GM12878 (cell line): ENCODE results near the gene CORO1C. TPM values are rescaled to one million over a fixed set of nuclear protein-coding genes. Genes with fewer than 3 reads are reported as not detected.

Source experiments
- ASH2L ChIP-seq: fragments of 300-600, 200-600 bp; sonication (generic); IDR thresholded peaks from 2 replicates; pipeline ENCODE4 v1.6.1; 2017; ENCODE audit warnings: low read depth, mild to moderate bottlenecking, borderline replicate concordance
- BMI1 ChIP-seq: fragments of 450-650 bp; IDR thresholded peaks from 2 replicates; pipeline ENCODE4 v1.6.1; 2016; ENCODE audit warnings: mild to moderate bottlenecking, moderate library complexity, borderline replicate concordance
- CBFB ChIP-seq: IDR thresholded peaks from 2 replicates; pipeline ENCODE4 v1.6.1; 2016; ENCODE audit warnings: antibody characterized with exemption, low read depth
- CBX5 ChIP-seq: sonication (generic); IDR thresholded peaks from 2 replicates; pipeline ENCODE4 v1.6.1; 2016; ENCODE audit warnings: low read depth, moderate library complexity, mild to moderate bottlenecking, inconsistent platforms
- CHD1 ChIP-seq: IDR thresholded peaks from 2 replicates; pipeline ENCODE4 v1.6.1; 2012; ENCODE audit warnings: low read depth, low read length, improper control_type of control experiment
- CHD4 ChIP-seq: fragments of 200-600 bp; sonication (generic); IDR thresholded peaks from 2 replicates; pipeline ENCODE4 v1.6.1; 2016; ENCODE audit warnings: mild to moderate bottlenecking
- EED ChIP-seq: sonication (generic); IDR thresholded peaks from 2 replicates; pipeline ENCODE4 v1.6.1; 2016; ENCODE audit warnings: antibody characterized with exemption, low read depth
- EP300 ChIP-seq, 2 experiments: fragments of 150-350 bp in 1 of 2; IDR thresholded peaks; 2 replicates each; pipeline ENCODE4 v1.6.1; 2011 to 2012; ENCODE audit warnings: low read depth in 2 of 2, low read length in 2 of 2, borderline replicate concordance in 1 of 2, improper control_type of control experiment in 1 of 2, inconsistent platforms in 1 of 2; ENCODE audit not compliant: control insufficient read depth in 1 of 2
- ESRRA ChIP-seq: IDR thresholded peaks from 2 replicates; pipeline ENCODE4 v1.6.1; 2012; ENCODE audit warnings: mild to moderate bottlenecking, low read length, improper control_type of control experiment
- HDAC2 ChIP-seq: fragments of 200-600 bp; sonication (generic); IDR thresholded peaks from 2 replicates; pipeline ENCODE4 v1.6.1; 2017
- IRF4 ChIP-seq: IDR thresholded peaks from 2 replicates; pipeline ENCODE4 v1.6.1; 2011; ENCODE audit warnings: low read depth, low read length
- MEF2B ChIP-seq: fragments of 450-650 bp; IDR thresholded peaks from 2 replicates; pipeline ENCODE4 v1.6.1; 2018; ENCODE audit warnings: mild to moderate bottlenecking, moderate library complexity; ENCODE audit not compliant: partially characterized antibody, poor library complexity, severe bottlenecking
- MTA3 ChIP-seq: IDR thresholded peaks from 2 replicates; pipeline ENCODE4 v1.6.1; 2012; ENCODE audit warnings: low read length, inconsistent platforms, borderline replicate concordance
- POLR2AphosphoS2 ChIP-seq: IDR thresholded peaks from 2 replicates; pipeline ENCODE4 v1.6.1; 2011; ENCODE audit warnings: low read depth, mild to moderate bottlenecking, low read length, improper control_type of control experiment, moderate library complexity
- POU2F2 ChIP-seq: IDR thresholded peaks from 3 replicates; pipeline ENCODE4 v1.6.1; 2011; ENCODE audit warnings: low read depth, mild to moderate bottlenecking, low read length, borderline replicate concordance
- STAT1 ChIP-seq: fragments of 450-650 bp; conservative IDR thresholded peaks from 2 replicates; pipeline ENCODE4 v1.6.1; 2014; ENCODE audit warnings: antibody characterized with exemption, mild to moderate bottlenecking
- polyA plus RNA-seq, 11 experiments: library from polyadenylated mRNA; depleted of rRNA in 4 of 11; unstranded in 6 of 11; stranded (reverse) in 5 of 11; fragments of >200 nt; fragmentation: Nextera tagmentation in 4 of 11; fragmentation: Illumina TruSeq in 1 of 11; extraction: Ambion mirVana in 4 of 11; extraction: Trizol in 1 of 11; gene quantifications; 1 replicate in 1 of 11; 2 replicates in 10 of 11; pipeline versions ENCODE4 v1.2.1 to v1.2.3, GENCODE V29; 2011 to 2016; ENCODE audit warnings: inconsistent platforms in 2 of 11, missing spikeins in 2 of 11, low read depth in 1 of 11
- total RNA-seq, 4 experiments: library from RNA; depleted of rRNA in 3 of 4; stranded (reverse); fragments of >200 nt in 3 of 4; fragmentation: Illumina TruSeq in 1 of 4; extraction: Trizol in 1 of 4; gene quantifications; 2 replicates each; pipeline versions ENCODE4 v1.2.1 to v1.2.3, GENCODE V29; 2013 to 2021
- TF ChIP-seq, protein P1 (sequence below): fragments of 450-650 bp; IDR thresholded peaks from 2 replicates; pipeline ENCODE4 v1.6.1; 2014; ENCODE audit warnings: mild to moderate bottlenecking
- TF ChIP-seq, protein P2 (sequence below): IDR thresholded peaks from 2 replicates; pipeline ENCODE4 v1.6.1; 2012; ENCODE audit warnings: low read depth, low read length, improper control_type of control experiment
- TF ChIP-seq, protein P3 (sequence below): IDR thresholded peaks from 2 replicates; pipeline ENCODE4 v1.6.1; 2012; ENCODE audit warnings: improper control_type of control experiment, low read depth, low read length; ENCODE audit not compliant: insufficient replicate concordance

CORO1C gene
- total and polyA plus RNA-seq, 10 of the 15 experiments (the other 5 are each of a cell fraction or from before 2014, with no cell fraction given), result 52.7 to 254 (median 171) TPM

DNA sequence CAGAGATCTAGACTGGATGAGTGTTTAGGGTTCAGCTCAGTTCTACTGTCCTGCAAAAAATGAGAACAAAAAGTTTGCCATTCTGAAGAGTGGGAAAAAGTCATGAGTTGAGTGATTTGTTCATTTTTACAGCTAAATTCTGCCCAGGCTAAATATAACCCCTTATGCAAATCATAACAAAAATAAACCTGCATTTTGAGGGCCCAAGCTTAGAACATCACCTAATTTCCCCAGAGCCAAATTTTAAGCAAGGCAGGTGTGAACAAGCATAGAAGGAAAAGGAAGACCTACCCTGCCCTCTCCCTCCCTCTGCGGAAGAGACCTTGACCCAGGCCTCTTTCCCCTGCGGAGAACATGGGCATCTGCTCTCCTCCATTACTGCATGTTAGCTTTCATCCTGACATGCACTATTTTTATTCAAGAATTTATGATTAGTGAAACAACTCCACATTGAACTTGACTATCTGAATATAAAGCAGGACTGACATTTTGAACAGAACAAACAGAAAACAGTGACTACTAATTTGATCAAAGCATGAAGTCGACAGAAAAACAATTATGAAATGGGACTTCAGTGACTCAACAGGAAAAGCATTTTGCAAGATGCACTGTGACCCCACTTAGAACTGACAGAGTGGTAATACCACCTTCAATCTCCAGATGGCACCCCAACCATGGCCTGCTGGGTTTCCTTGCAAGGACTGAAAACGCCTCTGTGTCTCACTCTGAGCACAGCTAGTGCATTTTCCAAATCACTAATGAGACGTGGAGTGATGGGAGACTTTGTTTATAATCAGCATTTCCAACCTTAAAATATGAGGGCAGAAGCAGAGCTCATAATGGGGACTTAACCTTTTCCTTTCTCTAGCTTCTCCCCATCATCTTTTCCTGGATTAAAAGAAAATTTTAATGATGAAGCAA is 66.7 kb downstream of the CORO1C start (continued):
- TF ChIP-seq, protein P1, sequence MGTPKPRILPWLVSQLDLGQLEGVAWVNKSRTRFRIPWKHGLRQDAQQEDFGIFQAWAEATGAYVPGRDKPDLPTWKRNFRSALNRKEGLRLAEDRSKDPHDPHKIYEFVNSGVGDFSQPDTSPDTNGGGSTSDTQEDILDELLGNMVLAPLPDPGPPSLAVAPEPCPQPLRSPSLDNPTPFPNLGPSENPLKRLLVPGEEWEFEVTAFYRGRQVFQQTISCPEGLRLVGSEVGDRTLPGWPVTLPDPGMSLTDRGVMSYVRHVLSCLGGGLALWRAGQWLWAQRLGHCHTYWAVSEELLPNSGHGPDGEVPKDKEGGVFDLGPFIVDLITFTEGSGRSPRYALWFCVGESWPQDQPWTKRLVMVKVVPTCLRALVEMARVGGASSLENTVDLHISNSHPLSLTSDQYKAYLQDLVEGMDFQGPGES, result no peak
- TF ChIP-seq STAT1, result no peak
- no peak for TF ChIP-seq HDAC2
- TF ChIP-seq POU2F2, result peak; percentile 92
- TF ChIP-seq CHD4, result no peak
- no peak for TF ChIP-seq ESRRA
- peak; percentile 41; the same call in 1 of the 2 replicates for TF ChIP-seq EED
- TF ChIP-seq CHD1, result peak; percentile 60; the same call in 1 of the 2 replicates
- TF ChIP-seq, protein P2, sequence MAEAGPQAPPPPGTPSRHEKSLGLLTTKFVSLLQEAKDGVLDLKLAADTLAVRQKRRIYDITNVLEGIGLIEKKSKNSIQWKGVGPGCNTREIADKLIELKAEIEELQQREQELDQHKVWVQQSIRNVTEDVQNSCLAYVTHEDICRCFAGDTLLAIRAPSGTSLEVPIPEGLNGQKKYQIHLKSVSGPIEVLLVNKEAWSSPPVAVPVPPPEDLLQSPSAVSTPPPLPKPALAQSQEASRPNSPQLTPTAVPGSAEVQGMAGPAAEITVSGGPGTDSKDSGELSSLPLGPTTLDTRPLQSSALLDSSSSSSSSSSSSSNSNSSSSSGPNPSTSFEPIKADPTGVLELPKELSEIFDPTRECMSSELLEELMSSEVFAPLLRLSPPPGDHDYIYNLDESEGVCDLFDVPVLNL, result no peak
- no peak for TF ChIP-seq POLR2AphosphoS2
- no peak for TF ChIP-seq ASH2L
- TF ChIP-seq MEF2B, result peak; percentile 92
- peak; percentile 40; the same call in 1 of the 2 replicates for TF ChIP-seq CBX5
- TF ChIP-seq, protein P3, sequence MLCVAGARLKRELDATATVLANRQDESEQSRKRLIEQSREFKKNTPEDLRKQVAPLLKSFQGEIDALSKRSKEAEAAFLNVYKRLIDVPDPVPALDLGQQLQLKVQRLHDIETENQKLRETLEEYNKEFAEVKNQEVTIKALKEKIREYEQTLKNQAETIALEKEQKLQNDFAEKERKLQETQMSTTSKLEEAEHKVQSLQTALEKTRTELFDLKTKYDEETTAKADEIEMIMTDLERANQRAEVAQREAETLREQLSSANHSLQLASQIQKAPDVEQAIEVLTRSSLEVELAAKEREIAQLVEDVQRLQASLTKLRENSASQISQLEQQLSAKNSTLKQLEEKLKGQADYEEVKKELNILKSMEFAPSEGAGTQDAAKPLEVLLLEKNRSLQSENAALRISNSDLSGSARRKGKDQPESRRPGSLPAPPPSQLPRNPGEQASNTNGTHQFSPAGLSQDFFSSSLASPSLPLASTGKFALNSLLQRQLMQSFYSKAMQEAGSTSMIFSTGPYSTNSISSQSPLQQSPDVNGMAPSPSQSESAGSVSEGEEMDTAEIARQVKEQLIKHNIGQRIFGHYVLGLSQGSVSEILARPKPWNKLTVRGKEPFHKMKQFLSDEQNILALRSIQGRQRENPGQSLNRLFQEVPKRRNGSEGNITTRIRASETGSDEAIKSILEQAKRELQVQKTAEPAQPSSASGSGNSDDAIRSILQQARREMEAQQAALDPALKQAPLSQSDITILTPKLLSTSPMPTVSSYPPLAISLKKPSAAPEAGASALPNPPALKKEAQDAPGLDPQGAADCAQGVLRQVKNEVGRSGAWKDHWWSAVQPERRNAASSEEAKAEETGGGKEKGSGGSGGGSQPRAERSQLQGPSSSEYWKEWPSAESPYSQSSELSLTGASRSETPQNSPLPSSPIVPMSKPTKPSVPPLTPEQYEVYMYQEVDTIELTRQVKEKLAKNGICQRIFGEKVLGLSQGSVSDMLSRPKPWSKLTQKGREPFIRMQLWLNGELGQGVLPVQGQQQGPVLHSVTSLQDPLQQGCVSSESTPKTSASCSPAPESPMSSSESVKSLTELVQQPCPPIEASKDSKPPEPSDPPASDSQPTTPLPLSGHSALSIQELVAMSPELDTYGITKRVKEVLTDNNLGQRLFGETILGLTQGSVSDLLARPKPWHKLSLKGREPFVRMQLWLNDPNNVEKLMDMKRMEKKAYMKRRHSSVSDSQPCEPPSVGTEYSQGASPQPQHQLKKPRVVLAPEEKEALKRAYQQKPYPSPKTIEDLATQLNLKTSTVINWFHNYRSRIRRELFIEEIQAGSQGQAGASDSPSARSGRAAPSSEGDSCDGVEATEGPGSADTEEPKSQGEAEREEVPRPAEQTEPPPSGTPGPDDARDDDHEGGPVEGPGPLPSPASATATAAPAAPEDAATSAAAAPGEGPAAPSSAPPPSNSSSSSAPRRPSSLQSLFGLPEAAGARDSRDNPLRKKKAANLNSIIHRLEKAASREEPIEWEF, result peak; percentile 58
- no peak for TF ChIP-seq CBFB
- peak; percentile 80; the same call in 1 of the 2 replicates for TF ChIP-seq MTA3
- no peak for TF ChIP-seq BMI1
- peak; percentile 46 to 71; a peak in 3 of 4 replicates for TF ChIP-seq EP300 (IDR thresholded peaks at IDR 0.05; ENCODE audit: borderline replicate concordance in 1 of 2, control insufficient read depth in 1 of 2, low read depth in 2 of 2, low read length in 2 of 2)
- TF ChIP-seq IRF4, result peak; percentile 36; the same call in 1 of the 2 replicates
